ENCODE data around the gene RIPPLY2. TPM values are rescaled to one million over a fixed set of nuclear protein-coding genes. Genes with fewer than 3 reads are reported as not detected.

RIPPLY2 gene
- total RNA-seq, 1 experiment from 2014 or later: not detected

- no peak for TF ChIP-seq CTCF (IDR thresholded peaks at IDR 0.05; ENCODE audit: insufficient read depth in 1 of 2, low read depth in 1 of 2, low read length in 1 of 2, severe bottlenecking in 1 of 2, unreplicated experiment in 1 of 2)
- no peak overlapping the region for H3K27ac Mint-ChIP-seq (ENCODE audit: unreplicated experiment)
- intact Hi-C loops (cut with micrococcal nuclease; ENCODE audit: unreplicated experiment): no loop called here
- Histone ChIP-seq H3K27me3 (replicated peaks; ENCODE audit: control insufficient read depth, insufficient read depth, low read length) (no peaks in the 10 kb centered on the region), H3K9me3 (no peaks in the 10 kb centered on the region), H3K4me1 (peaks cover 7% of the 10 kb centered on the region), H3K36me3 (ENCODE audit: control insufficient read depth, insufficient read depth, low read length) (no peaks in the 10 kb centered on the region), H3K4me3 (ENCODE audit: low read depth, low read length) (no peak overlapping the region)
- no peak for DNase-seq
- H3K4me3 Mint-ChIP-seq (ENCODE audit: unreplicated experiment): no peak overlapping the region
- no peaks in the 10 kb centered on the region for H3K27me3 Mint-ChIP-seq (ENCODE audit: insufficient read depth, unreplicated experiment)
- peaks cover 33% of the 10 kb centered on the region for H3K9me3 Mint-ChIP-seq (ENCODE audit: unreplicated experiment)
- peaks cover 9% of the 10 kb centered on the region for H3K4me1 Mint-ChIP-seq (ENCODE audit: low read depth, unreplicated experiment)
- POLR2A ChIA-PET: no interaction called here
- no peaks in the 10 kb centered on the region for H3K36me3 Mint-ChIP-seq (ENCODE audit: insufficient read depth, unreplicated experiment)
- no TSS peak for BruUV-seq (replicated peaks)
- CTCF ChIA-PET: interaction anchor here (0.6 kb wide), 1 partner anchor 18 kb away, joined by 3 read pairs; no protein-coding TSS in a partner anchor
Measured at GRCh38 chr6:83905648-83906047, 52.5 kb downstream of the RIPPLY2 start.

Other genes starting within 250 kb of the RIPPLY2 start
- gene SNAP91, start 144.3 kb upstream of the RIPPLY2 start, total RNA-seq (2022): not detected in 2 replicates
- 23.2 and 23.7 TPM in 2 replicates for gene CYB5R4, start 6.3 kb downstream of the RIPPLY2 start, total RNA-seq (2022)
- gene MRAP2, start 180.4 kb downstream of the RIPPLY2 start, total RNA-seq (2022): 1.4 and 1.8 TPM in 2 replicates